Vagina (tissue), 2 donors: Measurements from ENCODE around the gene ASTN2.

Source experiments
- POLR2A ChIP-seq, 2 donors: fragments of 450-650 bp; IDR thresholded peaks; one replicate each; pipeline ENCODE4 v1.6.1; 2017; ENCODE audit warnings: antibody characterized with exemption in 2 of 2, mild to moderate bottlenecking in 2 of 2, moderate library complexity in 2 of 2
- POLR2AphosphoS5 ChIP-seq, 2 donors: sonication (generic); formaldehyde crosslinking; IDR thresholded peaks; one replicate each; pipeline ENCODE4 v1.9.0; 2017; ENCODE audit warnings: antibody characterized with exemption in 2 of 2, mild to moderate bottlenecking in 2 of 2, low read depth in 1 of 2; ENCODE audit not compliant: insufficient read depth in 1 of 2
- TF ChIP-seq, protein P1 (sequence below), 3 experiments: fragments of 450-650 bp in 2 of 3; fragments of 200-600 bp in 1 of 3; sonication (generic) in 1 of 3; IDR thresholded peaks; one replicate each; pipeline ENCODE4 v1.5.1; 2017 to 2019; ENCODE audit warnings: antibody characterized with exemption in 3 of 3, mild to moderate bottlenecking in 2 of 3, moderate library complexity in 2 of 3

GRCh38 chr9:117075636-117076035 lies 339.2 kb downstream of the ASTN2 start:
- TF ChIP-seq, protein P1, sequence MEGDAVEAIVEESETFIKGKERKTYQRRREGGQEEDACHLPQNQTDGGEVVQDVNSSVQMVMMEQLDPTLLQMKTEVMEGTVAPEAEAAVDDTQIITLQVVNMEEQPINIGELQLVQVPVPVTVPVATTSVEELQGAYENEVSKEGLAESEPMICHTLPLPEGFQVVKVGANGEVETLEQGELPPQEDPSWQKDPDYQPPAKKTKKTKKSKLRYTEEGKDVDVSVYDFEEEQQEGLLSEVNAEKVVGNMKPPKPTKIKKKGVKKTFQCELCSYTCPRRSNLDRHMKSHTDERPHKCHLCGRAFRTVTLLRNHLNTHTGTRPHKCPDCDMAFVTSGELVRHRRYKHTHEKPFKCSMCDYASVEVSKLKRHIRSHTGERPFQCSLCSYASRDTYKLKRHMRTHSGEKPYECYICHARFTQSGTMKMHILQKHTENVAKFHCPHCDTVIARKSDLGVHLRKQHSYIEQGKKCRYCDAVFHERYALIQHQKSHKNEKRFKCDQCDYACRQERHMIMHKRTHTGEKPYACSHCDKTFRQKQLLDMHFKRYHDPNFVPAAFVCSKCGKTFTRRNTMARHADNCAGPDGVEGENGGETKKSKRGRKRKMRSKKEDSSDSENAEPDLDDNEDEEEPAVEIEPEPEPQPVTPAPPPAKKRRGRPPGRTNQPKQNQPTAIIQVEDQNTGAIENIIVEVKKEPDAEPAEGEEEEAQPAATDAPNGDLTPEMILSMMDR (IDR thresholded peaks at IDR 0.05): no peak
- TF ChIP-seq POLR2A (IDR thresholded peaks at IDR 0.05) (no peak), POLR2AphosphoS5 (IDR thresholded peaks at IDR 0.05; ENCODE audit: insufficient read depth in 1 of 2, low read depth in 1 of 2) (no peak)
